Frontal cortex (tissue), 4 donors: ENCODE data around the gene PSMG4. TPM values are rescaled to one million over a fixed set of nuclear protein-coding genes. Genes with fewer than 3 reads are reported as not detected.
A peak's percentile ranks its signal among the peaks of the same experiment; 100 is the strongest.

Experiments used
- DNase-seq, 2 donors: peaks; one replicate each; pipeline ENCODE4 v3.0.0; 2012; ENCODE audit warnings: low spot score in 2 of 2
- FAIRE-seq: peaks from 2 replicates; lab custom pipeline; 2012; peaks lifted over from hg19 to GRCh38; lab: Jason Lieb, UNC
- total RNA-seq: library from RNA; depleted of rRNA; stranded (reverse); fragments of >200 nt; gene quantifications from one replicate; pipeline ENCODE4 v1.2.3, GENCODE V29; 2014
- donor health status: control.
- donor health status: control.
- donor health status: control.

Gene PSMG4, protein sequence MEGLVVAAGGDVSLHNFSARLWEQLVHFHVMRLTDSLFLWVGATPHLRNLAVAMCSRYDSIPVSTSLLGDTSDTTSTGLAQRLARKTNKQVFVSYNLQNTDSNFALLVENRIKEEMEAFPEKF
- total RNA-seq = 32.2 TPM

DNA sequence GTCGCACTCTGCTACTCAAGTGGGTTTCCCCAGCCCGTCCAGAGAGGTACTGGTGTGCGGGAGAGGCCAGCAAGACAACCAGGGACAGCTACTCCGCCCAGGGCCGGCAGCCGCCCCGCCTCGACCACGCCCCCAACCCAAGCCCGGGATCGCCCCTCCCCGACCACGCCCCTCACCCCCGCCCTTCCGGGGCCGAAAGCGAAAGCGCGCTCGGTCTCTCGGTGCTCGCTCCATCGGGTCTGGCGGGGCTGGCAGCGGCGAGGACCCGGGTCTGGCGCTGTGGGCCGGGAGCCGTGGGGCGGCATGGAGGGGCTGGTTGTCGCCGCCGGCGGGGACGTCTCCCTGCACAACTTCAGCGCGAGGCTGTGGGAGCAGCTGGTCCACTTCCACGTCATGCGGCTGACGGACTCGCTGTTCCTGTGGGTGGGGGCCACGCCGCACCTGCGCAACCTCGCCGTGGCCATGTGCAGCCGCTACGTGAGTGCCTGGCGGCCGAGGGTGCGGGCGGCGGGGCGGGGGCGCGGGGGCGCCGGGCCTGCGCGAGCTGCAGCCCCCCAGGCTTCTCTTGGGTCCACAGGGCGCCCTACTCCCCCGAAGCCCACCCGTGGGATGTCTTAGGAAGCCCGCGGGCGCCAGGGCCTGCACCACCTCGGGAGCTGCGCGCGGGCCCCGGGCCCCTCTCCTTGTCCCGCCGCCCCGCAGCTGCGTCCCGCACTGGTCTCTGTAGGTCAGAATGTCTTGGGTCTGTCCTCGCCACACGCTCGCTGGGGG is at the start of gene PSMG4:
TSS of gene PSMG4 (plus strand) at position 228 of the 771 bp plus-strand sequence. CDS start at position 304, 76 bp downstream.
- FAIRE-seq = no peak
- DNase-seq = peak; percentile 97 to 98

- DNase-seq = no peak
- FAIRE-seq = no peak
These were observed 49.4 kb upstream of the PSMG4 start for GRCh38 chr6:3209114-3210023.

DNA sequence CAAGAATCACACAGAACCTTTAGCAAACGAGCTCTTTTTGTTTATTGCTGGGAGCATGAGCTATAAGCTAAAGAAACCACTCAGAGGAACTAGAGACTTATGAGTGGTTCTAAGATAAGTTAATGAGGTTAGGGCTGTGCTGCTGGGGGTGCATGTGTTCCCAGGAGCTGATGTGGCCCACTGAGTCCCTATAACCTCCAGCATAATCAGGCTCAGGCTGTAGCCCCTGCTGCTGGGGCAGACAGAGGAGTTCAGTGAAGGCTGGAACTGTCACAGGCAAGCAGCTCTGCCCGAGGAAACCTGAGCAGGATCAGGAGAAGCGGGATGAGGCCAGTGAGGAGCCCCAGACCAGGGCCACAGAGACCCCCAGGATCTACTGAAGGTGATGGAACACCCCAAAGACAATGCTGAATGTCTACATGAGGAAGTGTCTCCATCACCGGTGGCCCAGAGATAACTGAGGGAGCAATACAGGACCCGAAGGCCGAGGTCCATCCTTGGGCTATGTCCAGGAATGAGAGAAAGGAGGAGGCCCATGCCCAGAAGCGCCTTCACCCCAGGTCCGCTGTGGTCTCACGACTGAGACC is 48.6 kb upstream of the PSMG4 start:
- FAIRE-seq (no peak), DNase-seq (no peak)

DNA sequence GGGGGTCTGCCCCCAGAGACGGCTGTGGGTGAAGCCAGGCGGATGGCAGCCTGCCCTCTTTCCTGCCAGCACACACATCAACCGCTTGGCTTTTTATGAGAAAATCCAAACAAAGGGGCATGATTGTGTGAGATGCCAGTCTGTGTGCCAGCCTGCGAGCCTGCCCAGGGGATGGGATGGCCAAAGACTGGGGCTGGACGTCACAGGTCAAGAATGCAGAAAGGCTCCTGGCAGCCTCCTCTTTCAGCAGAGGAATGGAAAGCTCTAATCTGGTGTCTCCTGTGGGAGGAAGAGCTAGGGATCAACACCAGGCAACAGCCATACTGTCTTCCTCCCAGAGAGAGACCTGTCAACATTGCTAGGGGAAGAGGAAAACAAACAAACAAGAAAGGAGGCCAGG is 47.1 kb upstream of the PSMG4 start:
- FAIRE-seq (no peak), DNase-seq (peak; percentile 58 to 67)

GRCh38 chr6:3212261-3212660 is 46.5 kb upstream of the PSMG4 start:
- no peak for DNase-seq
- no peak for FAIRE-seq

DNA sequence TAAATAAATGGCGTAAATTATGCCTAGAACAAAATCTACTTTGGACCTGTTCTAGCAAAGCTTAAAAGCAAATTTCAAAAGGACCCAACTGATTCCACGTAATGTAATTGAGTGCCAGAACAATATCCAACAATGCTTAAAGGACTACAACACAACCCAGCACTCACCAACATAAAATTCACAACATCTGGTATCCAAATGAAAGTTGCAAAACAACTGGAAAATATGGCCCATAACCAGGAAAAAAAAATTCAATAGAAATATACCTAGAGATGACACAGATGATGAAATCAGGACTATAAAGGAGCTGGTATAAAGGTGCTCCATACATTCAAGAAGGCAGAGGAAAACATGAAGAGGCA is 45.4 kb upstream of the PSMG4 start:
- DNase-seq = no peak
- FAIRE-seq = no peak

DNA sequence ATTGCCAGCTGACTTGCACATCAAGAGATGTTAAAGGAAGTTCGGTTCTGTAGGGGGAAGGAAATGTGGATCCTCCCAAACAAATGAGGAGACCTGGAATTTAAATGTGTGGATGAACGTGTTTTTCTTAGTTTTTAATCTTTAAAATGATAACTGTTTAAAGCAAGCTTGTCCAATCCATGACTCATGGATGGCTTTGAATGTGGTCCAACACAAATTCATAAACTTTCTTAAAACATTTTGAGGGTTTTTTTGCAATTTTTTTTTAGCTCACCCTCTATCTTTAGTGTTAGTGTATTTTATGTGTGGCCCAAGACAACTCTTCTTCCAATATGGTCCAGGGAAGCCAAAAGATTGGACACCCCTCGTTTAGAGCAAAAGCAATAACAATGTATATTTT is 43.8 kb upstream of the PSMG4 start:
- DNase-seq (no peak), FAIRE-seq (no peak)

GRCh38 chr6:3217286-3217685 is 41.5 kb upstream of the PSMG4 start:
- FAIRE-seq = no peak
- no peak for DNase-seq

DNA sequence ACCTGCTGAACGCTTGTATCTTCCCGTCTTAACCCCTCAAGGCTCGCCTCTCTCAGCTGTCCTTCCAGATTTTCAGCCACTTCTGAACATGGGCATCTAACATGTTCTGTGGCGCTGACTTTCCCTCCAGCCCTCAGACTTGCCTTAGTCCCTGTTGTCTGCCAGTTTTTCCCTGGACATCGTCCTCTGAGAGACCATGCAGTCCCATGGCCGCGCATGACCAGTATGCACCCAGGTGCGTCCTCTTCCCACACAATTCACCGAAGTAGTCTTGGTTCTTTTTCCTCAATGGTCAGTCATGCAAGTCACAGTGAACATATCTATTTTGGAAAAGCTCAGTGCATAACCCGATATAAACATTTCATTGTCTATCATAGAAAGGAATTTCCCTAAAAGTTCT is 40.5 kb upstream of the PSMG4 start:
- FAIRE-seq (no peak), DNase-seq (no peak)

DNA sequence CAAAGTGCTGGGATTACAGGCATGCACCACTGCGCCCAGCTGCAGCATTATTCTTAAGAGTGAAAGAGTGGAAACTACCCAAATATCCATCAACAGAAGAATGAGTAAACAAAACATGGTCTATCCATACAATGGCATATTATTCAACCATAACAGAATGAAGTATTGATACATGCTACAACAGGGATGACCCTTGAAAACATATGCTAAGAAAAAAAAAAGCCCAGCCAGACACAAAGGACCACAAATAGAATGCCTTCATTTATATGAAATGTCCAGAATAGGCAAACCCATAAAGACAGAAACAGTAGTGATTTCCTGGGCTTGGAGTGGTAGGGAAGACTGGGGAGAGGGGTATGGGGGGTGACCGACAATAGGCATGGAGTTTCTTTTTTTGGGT is 38.4 kb upstream of the PSMG4 start:
- peak; percentile 24 for FAIRE-seq
- DNase-seq = no peak

DNA sequence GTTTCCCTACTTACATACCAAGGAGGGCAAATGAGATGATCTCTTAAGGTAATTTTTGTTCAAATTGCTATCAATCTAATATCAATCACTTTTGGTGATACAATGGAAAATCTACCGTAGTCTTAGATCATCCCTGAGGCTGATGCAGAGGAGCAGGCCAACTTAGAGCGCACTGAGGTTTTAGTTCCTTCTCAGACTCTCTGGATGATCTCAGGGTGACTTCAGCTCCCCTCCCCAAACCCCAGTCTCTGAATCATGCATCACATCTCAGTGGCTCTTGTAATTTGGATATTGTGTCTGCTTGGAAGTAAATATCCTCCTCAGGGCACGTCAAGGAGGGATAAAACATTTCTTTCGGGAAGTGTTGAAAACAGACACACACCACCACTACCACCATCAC is 37.2 kb upstream of the PSMG4 start:
- DNase-seq (no peak), FAIRE-seq (no peak)

- no peak for DNase-seq
- no peak for FAIRE-seq
These were observed 36.2 kb upstream of the PSMG4 start for GRCh38 chr6:3222506-3223038.

DNA sequence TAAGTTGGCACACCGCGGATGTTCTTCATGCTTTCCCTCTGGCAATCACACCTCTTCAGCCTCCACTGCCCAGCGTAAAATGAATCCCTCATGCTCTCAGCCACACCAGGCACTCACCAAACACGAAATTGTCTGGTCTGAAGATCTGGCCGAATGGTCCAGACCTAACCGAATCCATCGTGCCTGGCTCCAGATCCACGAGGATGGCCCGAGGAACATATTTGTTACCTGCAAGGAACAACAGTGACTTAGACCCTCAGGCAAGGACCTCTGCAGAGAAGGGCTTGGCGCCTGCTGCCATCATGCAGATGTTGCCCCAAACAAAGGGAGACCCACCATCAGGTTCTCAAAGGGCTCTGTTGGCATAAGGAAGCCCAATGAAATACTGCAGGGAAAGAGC is 32.7 kb upstream of the PSMG4 start:
- FAIRE-seq (no peak), DNase-seq (no peak)

GRCh38 chr6:3226481-3227362 is 32.0 kb upstream of the PSMG4 start:
- DNase-seq (peak in 1 of 2 donors; percentile 59), FAIRE-seq (no peak)

DNA sequence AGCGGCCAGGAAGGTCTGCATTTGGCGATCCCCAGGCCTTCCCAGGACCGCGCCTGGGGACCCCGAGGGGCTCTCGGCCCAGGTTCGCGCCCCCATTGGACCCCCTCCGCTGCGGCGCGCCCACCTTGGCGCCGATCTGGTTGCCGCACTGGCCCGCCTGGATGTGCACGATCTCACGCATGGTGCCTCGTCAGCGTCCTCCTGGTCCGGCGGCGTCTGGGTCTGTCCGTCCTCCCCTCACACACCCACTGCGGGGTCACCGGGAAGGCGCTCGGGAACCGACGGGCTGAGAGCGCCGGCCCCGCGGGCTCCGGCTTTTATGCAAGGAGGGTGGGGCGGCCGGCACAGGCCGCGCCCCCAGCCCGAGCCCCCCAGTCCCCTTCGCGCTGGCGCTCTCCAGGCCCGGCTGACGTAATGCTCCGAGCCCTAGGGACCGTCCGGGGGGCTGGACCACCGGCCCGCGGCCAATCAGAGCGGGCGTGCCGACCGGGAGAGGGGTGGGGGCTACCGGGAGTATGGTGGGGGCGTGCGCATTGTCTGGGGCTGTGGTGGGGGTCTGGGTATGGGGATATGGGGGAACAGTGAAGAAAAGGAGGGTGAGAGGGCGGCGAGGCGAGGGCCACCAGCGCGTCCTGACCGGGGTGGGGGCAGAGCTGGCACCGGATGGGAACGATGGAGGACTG is 31.2 kb upstream of the PSMG4 start, which contains the start of gene TUBB2B:
TSS of gene TUBB2B (minus strand) at position 291 of the 683 bp plus-strand sequence. CDS start at position 181, 110 bp downstream.
- FAIRE-seq (no peak), DNase-seq (peak; percentile 70 to 71)

- no peak for FAIRE-seq
- DNase-seq = no peak
These were observed 30.6 kb upstream of the PSMG4 start for GRCh38 chr6:3228046-3228671.

GRCh38 chr6:3228771-3229565 is 29.8 kb upstream of the PSMG4 start:
- DNase-seq = no peak
- no peak for FAIRE-seq
